ENCODE results near the gene STARD13.
"Not testable (repeated sequence)": the region's sequence is repeated elsewhere in the genome, so short reads cannot be mapped to it uniquely, and the experiment has no call there.

STARD13 gene

DNA sequence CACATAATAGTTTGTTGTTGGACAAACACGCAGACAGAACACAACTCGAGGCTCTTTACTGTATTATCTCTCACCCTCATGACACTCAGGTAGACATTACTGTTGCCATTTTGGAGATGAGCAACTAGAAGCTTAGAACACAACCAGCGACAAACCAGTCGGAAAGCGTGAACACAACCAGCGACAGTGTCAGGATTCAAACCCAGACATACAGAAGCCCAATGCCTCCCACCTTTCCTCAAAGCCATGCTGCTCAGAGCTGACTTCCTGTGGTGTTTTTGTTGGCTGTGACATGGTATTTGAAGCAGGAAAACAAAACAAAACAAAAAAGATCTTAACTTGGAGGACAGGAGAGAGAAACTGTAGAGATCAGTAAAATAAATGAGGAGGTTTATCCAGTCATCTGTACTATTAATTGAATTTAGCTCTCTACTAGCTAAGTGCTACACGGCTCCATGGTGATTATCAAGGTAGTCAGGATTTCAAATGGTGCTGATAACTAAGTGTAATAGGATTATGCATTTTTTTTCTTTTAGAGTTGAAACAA is 92.1 kb downstream of the STARD13 start:
- no peak for DNase-seq

DNA sequence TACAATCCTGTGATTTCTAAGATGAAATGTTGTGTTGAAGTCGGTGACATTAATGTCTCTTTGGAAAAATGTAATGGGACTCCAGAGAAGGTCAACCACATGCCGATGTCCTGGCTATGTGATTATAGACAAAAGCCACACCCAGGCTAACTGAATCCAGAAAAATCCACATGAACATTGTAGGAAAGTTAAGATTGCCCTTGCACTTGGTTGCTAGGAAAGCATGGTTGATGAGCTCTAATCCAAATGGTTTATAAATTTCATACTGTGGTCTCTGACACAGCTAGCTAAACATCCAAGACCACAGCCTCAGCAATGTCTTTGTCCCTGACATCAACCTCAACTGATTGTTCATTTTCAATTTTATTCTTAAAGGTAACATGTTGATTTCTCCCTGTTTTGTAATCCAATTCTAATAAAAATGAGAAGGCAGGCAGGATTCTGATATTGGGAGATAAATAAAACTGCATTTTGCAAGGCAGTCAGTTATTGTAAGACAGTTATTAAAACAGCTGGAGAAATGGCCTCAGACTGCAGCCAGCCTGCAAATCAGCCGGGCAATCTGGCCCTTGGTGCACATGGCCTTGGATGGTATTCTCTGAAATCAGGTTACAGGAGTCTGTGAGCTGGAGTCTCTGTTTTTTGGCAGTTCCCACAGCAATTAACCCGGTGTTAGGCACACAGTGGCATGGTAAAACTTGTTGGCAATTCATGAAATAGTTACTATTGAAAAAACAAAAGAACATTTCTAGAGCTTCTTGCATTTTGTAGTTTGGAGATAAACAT is 93.9 kb downstream of the STARD13 start:
- no peak for DNase-seq

DNA sequence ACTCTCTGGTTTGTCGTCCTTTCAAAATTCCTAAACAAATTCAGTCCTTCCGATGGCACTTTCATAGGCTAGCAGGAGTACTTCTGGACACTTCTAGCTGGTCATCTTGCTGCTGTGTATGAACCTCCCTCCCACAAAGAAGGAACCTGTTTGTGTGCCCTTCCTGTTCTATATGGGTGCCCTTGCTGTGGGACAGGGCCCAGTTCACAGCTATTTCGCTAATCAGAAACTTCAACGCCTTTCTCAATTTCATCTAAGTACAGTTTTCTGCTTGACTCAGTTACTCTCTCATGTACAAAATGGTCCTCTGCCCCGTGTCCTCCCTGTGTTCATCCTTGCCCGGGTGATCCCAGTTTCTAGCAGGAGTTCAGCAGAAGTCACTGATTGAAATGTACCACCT is 96.1 kb downstream of the STARD13 start:
- DNase-seq, result no peak

- DNase-seq, result no peak
These were observed 97.3 kb downstream of the STARD13 start for GRCh38 chr13:33188093-33188882.

GRCh38 chr13:33186861-33187291 is 98.7 kb downstream of the STARD13 start:
- DNase-seq, result no peak

DNA sequence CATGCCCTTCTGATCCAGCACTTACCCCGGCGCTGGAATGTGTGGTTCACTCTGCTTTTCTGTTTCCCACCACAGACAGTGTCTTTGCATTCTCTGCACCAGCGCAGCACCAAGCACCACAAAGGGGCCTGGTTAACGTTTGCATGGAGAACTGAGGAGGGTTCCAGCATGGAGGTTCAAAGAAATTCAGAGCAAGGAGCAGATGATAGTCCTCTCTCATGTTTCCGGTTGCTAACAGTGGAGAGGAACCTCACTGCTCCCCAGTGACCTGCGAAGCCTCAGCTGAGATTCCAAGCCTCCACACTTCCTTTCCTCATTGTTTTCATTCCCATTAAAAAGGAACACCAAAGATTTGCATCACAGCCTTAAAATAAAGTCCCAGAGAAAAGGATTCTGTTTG is 99.7 kb downstream of the STARD13 start:
- no peak for DNase-seq

GRCh38 chr13:33184530-33184929 is 101.0 kb downstream of the STARD13 start:
- DNase-seq, result no peak

GRCh38 chr13:33184112-33184490 is 101.5 kb downstream of the STARD13 start:
- no peak for DNase-seq

DNA sequence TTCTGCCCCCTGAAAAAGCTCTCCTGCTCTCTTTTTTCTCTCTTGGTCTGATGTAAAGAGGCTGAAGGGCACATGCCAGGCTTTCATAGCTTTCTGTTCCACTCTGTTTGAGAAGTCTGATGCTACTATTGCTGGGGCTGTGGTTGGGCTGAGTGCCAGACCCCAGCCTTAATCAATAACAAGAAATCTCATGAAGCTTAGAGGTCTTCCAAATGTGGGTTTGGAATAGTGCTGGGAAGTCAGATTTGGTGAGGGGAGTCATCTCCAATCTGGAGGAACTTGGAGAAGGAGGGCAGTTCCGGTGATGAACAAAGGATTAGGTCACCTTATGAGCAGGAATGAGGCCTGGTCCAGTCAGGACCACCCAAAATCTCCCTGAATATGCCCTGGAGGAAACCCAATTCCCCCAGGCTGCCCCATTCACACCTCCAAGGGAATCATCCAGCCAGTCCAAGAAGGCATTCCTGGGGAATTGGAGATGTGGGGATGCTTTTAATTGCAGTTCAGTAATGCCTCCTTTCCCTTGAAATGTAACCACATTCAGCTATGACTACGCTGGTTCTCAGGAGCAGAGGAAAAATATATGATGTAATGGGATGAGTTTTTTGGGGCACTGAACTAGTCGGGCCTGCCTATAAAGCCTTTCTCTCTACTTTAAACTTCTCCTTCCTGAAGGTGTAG is 102.0 kb downstream of the STARD13 start:
- DNase-seq, result no peak

GRCh38 chr13:33182729-33183128 is 102.8 kb downstream of the STARD13 start:
- no peak for DNase-seq

DNA sequence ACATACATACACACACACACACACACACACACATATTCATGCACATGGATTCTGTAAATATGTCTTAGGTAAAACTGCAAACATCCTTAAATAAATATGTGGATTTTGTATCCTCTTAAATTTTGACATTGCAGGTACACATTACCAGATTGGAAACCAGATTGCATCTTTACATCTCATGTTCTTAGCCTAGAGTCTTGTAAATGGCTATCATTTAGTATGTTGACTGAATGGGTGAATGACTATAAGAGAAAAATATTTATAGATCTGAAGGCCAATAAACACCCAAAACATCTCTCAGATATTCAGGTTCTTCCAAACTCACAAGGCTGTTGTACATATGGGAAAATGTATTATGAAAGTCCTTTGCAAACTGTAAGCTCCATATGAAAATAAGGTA is 104.3 kb downstream of the STARD13 start:
- DNase-seq, result no peak

GRCh38 chr13:33180122-33180804 is 105.3 kb downstream of the STARD13 start:
- DNase-seq, result no peak

GRCh38 chr13:33179463-33179862 is 106.1 kb downstream of the STARD13 start:
- DNase-seq, result no peak

DNA sequence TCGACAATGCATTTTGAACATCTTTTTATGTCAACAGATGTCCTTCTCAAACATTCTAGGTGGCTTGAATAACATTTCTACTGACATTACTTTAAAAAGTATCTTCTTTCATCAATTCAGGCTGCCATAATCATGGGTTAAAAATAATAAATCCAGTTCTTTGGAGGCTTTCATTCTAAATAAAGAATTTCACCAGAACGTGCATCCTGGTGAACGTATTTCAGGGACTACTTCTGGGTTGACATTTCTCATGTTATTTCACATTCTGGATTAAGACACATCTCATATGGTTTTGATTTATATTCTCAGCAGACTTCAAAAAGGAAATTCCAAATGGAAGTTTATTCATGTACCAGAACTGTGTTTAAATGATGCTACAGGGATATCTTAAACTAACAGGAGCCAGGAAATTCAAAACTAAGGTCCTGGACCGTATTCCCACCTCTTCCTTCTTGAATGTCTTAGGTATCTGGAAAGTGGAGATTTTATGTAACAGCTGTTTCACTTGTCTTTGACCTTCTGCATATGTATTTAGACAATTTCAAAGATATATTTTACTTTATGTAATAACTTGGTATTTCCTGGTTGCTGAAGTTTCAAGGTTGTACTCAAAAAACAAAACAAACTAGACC is 107.2 kb downstream of the STARD13 start:
- DNase-seq, result no peak

- not testable (repeated sequence) for DNase-seq
These were observed 108.0 kb downstream of the STARD13 start for GRCh38 chr13:33177340-33178208.

- no peak for DNase-seq
These were observed 109.0 kb downstream of the STARD13 start for GRCh38 chr13:33176526-33176925.

DNA sequence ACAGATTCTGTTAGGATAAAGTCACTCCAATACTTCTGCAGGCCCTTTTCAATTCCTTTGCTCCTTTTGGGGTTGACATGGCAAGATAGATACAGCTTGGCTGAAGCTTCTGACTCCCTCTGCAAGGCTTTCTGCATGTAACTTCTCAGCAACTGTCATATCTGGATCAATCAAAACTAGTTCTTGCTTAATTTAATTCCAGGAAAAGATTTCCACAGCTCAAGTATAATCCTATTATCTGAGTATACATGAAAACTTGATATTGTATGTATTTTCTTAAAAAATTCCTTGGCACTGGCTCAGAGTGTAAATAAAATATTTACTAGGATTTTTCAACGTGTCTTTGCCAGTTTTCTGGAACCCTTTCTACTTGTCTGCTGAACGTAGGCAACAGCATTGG is 109.6 kb downstream of the STARD13 start:
- DNase-seq, result no peak

- no peak for DNase-seq
These were observed 110.6 kb downstream of the STARD13 start for GRCh38 chr13:33174931-33175330.

DNA sequence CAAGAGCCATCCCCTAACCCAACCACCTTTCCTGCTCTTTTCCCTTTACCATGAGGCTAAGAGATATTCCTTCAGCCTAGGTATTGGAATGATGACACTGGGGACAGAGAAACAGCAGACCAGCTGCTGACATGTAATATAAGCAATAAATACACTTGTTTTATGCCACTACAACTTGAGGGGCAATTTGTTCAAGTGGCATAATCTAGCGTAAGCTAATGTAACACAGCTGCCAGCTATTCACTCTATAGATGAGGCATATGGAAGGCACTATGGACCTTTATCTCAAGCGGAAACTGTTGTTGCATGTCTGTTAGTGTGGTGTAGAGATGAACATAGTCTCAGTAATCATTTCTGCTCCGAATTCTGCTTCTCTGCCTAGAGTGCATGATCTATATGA is 111.1 kb downstream of the STARD13 start:
- DNase-seq, result no peak

DNA sequence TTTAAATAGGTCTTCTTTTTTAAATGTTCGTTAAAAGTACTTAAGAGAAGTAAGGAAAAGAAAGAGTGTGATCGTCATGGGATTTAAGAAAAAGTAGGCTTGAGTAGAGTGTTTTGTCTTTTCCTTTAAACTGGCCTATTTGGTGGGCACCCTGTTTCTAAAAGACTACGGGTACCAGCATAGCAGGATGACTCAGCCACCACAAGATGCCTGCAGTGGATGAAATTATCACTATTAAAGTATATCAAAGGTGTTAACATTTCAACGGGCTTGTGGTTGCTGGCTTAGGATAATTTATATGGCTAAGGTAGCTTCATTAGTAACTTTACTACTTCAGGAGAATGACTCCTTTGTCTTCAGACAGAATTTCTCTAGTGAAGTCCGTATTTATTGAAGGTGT is 112.6 kb downstream of the STARD13 start:
- no peak for DNase-seq

- DNase-seq, result no peak
These were observed 113.2 kb downstream of the STARD13 start for GRCh38 chr13:33172400-33172799.
